HEK293 (cell line): ENCODE results near the gene ZBTB17.

ENCODE experiments used
- GLI4 ChIP-seq: fragments of 450-650 bp; formaldehyde crosslinking; IDR thresholded peaks from 2 replicates; pipeline ENCODE4 v1.5.1; 2016; ENCODE audit warnings: missing biosample characterization, missing genetic modification characterization
- ZBTB8A ChIP-seq: fragments of 450-650 bp; formaldehyde crosslinking; IDR thresholded peaks from 2 replicates; pipeline ENCODE4 v1.5.1; 2016; ENCODE audit warnings: missing biosample characterization, missing genetic modification characterization
- ZNF174 ChIP-seq: fragments of 450-650 bp; formaldehyde crosslinking; IDR thresholded peaks from 2 replicates; pipeline ENCODE4 v1.5.0; 2017; ENCODE audit warnings: missing biosample characterization, mild to moderate bottlenecking, missing genetic modification characterization
- ZNF274 ChIP-seq, 2 experiments: fragments of 200-500 bp in 1 of 2; fragments of 450-650 bp in 1 of 2; sonication (Bioruptor generic) in 1 of 2; formaldehyde crosslinking in 1 of 2; IDR thresholded peaks; 2 replicates each; pipeline versions ENCODE4 v1.5.1 to v1.6.1; 2014 to 2016; ENCODE audit warnings: borderline replicate concordance in 1 of 2, inconsistent platforms in 1 of 2, low read length in 1 of 2, missing biosample characterization in 1 of 2, missing genetic modification characterization in 1 of 2
- ZNF558 ChIP-seq: fragments of 450-650 bp; formaldehyde crosslinking; IDR thresholded peaks from 2 replicates; pipeline ENCODE4 v1.5.1; 2016; ENCODE audit warnings: missing biosample characterization, missing genetic modification characterization
- ZNF670 ChIP-seq: fragments of 450-650 bp; formaldehyde crosslinking; IDR thresholded peaks from 2 replicates; pipeline ENCODE4 v1.5.1; 2016; ENCODE audit warnings: missing biosample characterization, missing genetic modification characterization, low read depth
- ZNF777 ChIP-seq: fragments of 450-650 bp; formaldehyde crosslinking; IDR thresholded peaks from 2 replicates; pipeline ENCODE4 v1.5.1; 2017; ENCODE audit warnings: missing biosample characterization, missing genetic modification characterization, borderline replicate concordance
- ZSCAN30 ChIP-seq: fragments of 450-650 bp; IDR thresholded peaks from 2 replicates; pipeline ENCODE4 v1.5.1; 2018; ENCODE audit warnings: missing biosample characterization, mild to moderate bottlenecking, missing genetic modification characterization, moderate library complexity
- TF ChIP-seq, protein P1 (sequence below): fragments of 450-650 bp; formaldehyde crosslinking; IDR thresholded peaks from 2 replicates; pipeline ENCODE4 v1.5.1; 2016; ENCODE audit warnings: missing biosample characterization, missing genetic modification characterization
- TF ChIP-seq, protein P2 (sequence below): fragments of 450-650 bp; formaldehyde crosslinking; IDR thresholded peaks from 2 replicates; pipeline ENCODE4 v1.5.1; 2016; ENCODE audit warnings: missing biosample characterization, missing genetic modification characterization, low read depth
- TF ChIP-seq, protein P3 (sequence below): sonication (generic); formaldehyde crosslinking; IDR thresholded peaks from 2 replicates; pipeline ENCODE4 v1.8.1; 2022; ENCODE audit warnings: mild to moderate bottlenecking, moderate library complexity, missing genetic modification reagents
- TF ChIP-seq, protein P4 (sequence below): fragments of 450-650 bp; formaldehyde crosslinking; IDR thresholded peaks from 2 replicates; pipeline ENCODE4 v1.5.1; 2016; ENCODE audit warnings: missing biosample characterization, missing genetic modification characterization

DNA sequence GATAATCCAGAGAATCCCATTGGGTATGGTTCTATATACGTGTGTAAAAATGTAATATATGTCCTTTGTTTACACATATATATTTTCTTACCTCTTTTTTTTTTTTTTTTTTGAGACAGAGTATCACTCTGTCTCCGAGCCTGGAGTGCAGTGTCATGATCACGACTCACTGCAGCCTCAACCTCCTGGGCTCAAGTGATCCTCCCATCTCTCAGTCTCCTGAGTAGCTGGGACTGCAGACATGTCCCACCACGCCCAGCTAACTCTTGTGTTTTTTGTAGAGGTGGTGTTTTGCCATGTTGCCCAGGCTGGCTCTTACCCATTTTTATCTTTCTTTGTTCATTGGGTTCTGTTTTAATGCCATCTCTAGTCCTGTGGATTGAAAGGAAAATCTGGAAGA lies 59.5 kb downstream of the ZBTB17 start:
- TF ChIP-seq ZNF174 (tag by site-specific recombination) (no peak), ZNF777 (tag by site-specific recombination) (no peak), ZNF558 (tag by site-specific recombination) (no peak), ZBTB8A (tag by site-specific recombination) (no peak), ZNF274 (IDR thresholded peaks at IDR 0.05; ENCODE audit: low read length) (no peak), ZNF274 (tag by site-specific recombination; IDR thresholded peaks at IDR 0.05; ENCODE audit: borderline replicate concordance) (no peak), ZSCAN30 (tag by site-specific recombination) (no peak), GLI4 (no peak), ZNF670 (tag by site-specific recombination) (no peak)
- TF ChIP-seq, protein P1, sequence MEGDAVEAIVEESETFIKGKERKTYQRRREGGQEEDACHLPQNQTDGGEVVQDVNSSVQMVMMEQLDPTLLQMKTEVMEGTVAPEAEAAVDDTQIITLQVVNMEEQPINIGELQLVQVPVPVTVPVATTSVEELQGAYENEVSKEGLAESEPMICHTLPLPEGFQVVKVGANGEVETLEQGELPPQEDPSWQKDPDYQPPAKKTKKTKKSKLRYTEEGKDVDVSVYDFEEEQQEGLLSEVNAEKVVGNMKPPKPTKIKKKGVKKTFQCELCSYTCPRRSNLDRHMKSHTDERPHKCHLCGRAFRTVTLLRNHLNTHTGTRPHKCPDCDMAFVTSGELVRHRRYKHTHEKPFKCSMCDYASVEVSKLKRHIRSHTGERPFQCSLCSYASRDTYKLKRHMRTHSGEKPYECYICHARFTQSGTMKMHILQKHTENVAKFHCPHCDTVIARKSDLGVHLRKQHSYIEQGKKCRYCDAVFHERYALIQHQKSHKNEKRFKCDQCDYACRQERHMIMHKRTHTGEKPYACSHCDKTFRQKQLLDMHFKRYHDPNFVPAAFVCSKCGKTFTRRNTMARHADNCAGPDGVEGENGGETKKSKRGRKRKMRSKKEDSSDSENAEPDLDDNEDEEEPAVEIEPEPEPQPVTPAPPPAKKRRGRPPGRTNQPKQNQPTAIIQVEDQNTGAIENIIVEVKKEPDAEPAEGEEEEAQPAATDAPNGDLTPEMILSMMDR (tag by site-specific recombination), result no peak
- TF ChIP-seq, protein P2, sequence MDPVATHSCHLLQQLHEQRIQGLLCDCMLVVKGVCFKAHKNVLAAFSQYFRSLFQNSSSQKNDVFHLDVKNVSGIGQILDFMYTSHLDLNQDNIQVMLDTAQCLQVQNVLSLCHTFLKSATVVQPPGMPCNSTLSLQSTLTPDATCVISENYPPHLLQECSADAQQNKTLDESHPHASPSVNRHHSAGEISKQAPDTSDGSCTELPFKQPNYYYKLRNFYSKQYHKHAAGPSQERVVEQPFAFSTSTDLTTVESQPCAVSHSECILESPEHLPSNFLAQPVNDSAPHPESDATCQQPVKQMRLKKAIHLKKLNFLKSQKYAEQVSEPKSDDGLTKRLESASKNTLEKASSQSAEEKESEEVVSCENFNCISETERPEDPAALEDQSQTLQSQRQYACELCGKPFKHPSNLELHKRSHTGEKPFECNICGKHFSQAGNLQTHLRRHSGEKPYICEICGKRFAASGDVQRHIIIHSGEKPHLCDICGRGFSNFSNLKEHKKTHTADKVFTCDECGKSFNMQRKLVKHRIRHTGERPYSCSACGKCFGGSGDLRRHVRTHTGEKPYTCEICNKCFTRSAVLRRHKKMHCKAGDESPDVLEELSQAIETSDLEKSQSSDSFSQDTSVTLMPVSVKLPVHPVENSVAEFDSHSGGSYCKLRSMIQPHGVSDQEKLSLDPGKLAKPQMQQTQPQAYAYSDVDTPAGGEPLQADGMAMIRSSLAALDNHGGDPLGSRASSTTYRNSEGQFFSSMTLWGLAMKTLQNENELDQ (tag by site-specific recombination), result no peak
- TF ChIP-seq, protein P3, sequence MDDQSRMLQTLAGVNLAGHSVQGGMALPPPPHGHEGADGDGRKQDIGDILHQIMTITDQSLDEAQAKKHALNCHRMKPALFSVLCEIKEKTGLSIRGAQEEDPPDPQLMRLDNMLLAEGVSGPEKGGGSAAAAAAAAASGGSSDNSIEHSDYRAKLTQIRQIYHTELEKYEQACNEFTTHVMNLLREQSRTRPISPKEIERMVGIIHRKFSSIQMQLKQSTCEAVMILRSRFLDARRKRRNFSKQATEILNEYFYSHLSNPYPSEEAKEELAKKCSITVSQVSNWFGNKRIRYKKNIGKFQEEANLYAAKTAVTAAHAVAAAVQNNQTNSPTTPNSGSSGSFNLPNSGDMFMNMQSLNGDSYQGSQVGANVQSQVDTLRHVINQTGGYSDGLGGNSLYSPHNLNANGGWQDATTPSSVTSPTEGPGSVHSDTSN (CRISPR knock-in tag), result no peak
- TF ChIP-seq, protein P4, sequence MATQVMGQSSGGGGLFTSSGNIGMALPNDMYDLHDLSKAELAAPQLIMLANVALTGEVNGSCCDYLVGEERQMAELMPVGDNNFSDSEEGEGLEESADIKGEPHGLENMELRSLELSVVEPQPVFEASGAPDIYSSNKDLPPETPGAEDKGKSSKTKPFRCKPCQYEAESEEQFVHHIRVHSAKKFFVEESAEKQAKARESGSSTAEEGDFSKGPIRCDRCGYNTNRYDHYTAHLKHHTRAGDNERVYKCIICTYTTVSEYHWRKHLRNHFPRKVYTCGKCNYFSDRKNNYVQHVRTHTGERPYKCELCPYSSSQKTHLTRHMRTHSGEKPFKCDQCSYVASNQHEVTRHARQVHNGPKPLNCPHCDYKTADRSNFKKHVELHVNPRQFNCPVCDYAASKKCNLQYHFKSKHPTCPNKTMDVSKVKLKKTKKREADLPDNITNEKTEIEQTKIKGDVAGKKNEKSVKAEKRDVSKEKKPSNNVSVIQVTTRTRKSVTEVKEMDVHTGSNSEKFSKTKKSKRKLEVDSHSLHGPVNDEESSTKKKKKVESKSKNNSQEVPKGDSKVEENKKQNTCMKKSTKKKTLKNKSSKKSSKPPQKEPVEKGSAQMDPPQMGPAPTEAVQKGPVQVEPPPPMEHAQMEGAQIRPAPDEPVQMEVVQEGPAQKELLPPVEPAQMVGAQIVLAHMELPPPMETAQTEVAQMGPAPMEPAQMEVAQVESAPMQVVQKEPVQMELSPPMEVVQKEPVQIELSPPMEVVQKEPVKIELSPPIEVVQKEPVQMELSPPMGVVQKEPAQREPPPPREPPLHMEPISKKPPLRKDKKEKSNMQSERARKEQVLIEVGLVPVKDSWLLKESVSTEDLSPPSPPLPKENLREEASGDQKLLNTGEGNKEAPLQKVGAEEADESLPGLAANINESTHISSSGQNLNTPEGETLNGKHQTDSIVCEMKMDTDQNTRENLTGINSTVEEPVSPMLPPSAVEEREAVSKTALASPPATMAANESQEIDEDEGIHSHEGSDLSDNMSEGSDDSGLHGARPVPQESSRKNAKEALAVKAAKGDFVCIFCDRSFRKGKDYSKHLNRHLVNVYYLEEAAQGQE (tag by site-specific recombination), result no peak
